Erythroblast (primary cell): Measurements from ENCODE around the gene WDR4.

ENCODE experiments used
- DNase-seq, 2 experiments: peaks; one replicate each; lab custom pipeline; 2025; lab: John Stamatoyannopoulos, UW
- GATA1 ChIP-seq: IDR thresholded peaks from 2 replicates; pipeline ENCODE4 v1.6.1; 2011; ENCODE audit warnings: low read depth, mild to moderate bottlenecking, control low read depth, low read length, moderate library complexity
- POLR2A ChIP-seq: IDR thresholded peaks from 2 replicates; pipeline ENCODE4 v1.6.1; 2011; ENCODE audit warnings: mild to moderate bottlenecking, low read length

Gene WDR4

GRCh38 chr21:42863504-42863870 lies 15.9 kb downstream of the WDR4 start:
- DNase-seq, result no peak
- TF ChIP-seq POLR2A (no peak), GATA1 (no peak)

- no peak for DNase-seq
- TF ChIP-seq GATA1, result no peak
- no peak for TF ChIP-seq POLR2A
Observed at GRCh38 chr21:42862774-42863503, 16.4 kb downstream of the WDR4 start.

- DNase-seq, result no peak
- TF ChIP-seq POLR2A (no peak), GATA1 (no peak)
Observed at GRCh38 chr21:42861848-42862400, 17.4 kb downstream of the WDR4 start.

- no peak for DNase-seq
- no peak for TF ChIP-seq POLR2A
- no peak for TF ChIP-seq GATA1
Observed at GRCh38 chr21:42861311-42861847, 18.0 kb downstream of the WDR4 start.

- no peak for DNase-seq
- no peak for TF ChIP-seq POLR2A
- no peak for TF ChIP-seq GATA1
Observed at GRCh38 chr21:42860345-42860744, 19.0 kb downstream of the WDR4 start.

GRCh38 chr21:42859891-42860230 lies 19.5 kb downstream of the WDR4 start:
- TF ChIP-seq POLR2A (no peak), GATA1 (no peak)
- DNase-seq, result no peak

- no peak for DNase-seq
- no peak for TF ChIP-seq POLR2A
- TF ChIP-seq GATA1, result no peak
Observed at GRCh38 chr21:42858957-42859890, 20.1 kb downstream of the WDR4 start.

- no peak for TF ChIP-seq POLR2A
- TF ChIP-seq GATA1, result no peak
- no peak for DNase-seq
Observed at GRCh38 chr21:42858185-42858847, 21.0 kb downstream of the WDR4 start.

- no peak for DNase-seq
- TF ChIP-seq POLR2A (no peak), GATA1 (no peak)
Observed at GRCh38 chr21:42857216-42857615, 22.1 kb downstream of the WDR4 start.

GRCh38 chr21:42855937-42856335 lies 23.4 kb downstream of the WDR4 start:
- TF ChIP-seq POLR2A (no peak), GATA1 (no peak)
- DNase-seq, result no peak

- TF ChIP-seq POLR2A (no peak), GATA1 (no peak)
- no peak for DNase-seq
Observed at GRCh38 chr21:42855171-42855936, 24.0 kb downstream of the WDR4 start.

GRCh38 chr21:42854246-42855010 lies 24.9 kb downstream of the WDR4 start:
- DNase-seq, result no peak
- TF ChIP-seq POLR2A, result no peak
- no peak for TF ChIP-seq GATA1

- TF ChIP-seq POLR2A (no peak), GATA1 (no peak)
- no peak for DNase-seq
Observed at GRCh38 chr21:42853621-42854020, 25.7 kb downstream of the WDR4 start.
